Body of pancreas (tissue), 4 donors: ENCODE data around the gene RNF151.

Experiments used
- POLR2A ChIP-seq, 3 donors: fragments of 450-650 bp; IDR thresholded peaks; one replicate each; pipeline ENCODE4 v1.6.1; 2016; ENCODE audit warnings: antibody characterized with exemption in 3 of 3, mild to moderate bottlenecking in 2 of 3
- TF ChIP-seq, protein P1 (sequence below), 7 experiments: fragments of 450-650 bp in 4 of 7; fragments of 200-600 bp in 3 of 7; sonication (generic) in 3 of 7; IDR thresholded peaks; one replicate each; pipeline ENCODE4 v1.5.1; 2016 to 2019; ENCODE audit warnings: antibody characterized with exemption in 7 of 7

GRCh38 chr16:1972490-1972877, 5.8 kb downstream of the RNF151 start:
- TF ChIP-seq, protein P1, sequence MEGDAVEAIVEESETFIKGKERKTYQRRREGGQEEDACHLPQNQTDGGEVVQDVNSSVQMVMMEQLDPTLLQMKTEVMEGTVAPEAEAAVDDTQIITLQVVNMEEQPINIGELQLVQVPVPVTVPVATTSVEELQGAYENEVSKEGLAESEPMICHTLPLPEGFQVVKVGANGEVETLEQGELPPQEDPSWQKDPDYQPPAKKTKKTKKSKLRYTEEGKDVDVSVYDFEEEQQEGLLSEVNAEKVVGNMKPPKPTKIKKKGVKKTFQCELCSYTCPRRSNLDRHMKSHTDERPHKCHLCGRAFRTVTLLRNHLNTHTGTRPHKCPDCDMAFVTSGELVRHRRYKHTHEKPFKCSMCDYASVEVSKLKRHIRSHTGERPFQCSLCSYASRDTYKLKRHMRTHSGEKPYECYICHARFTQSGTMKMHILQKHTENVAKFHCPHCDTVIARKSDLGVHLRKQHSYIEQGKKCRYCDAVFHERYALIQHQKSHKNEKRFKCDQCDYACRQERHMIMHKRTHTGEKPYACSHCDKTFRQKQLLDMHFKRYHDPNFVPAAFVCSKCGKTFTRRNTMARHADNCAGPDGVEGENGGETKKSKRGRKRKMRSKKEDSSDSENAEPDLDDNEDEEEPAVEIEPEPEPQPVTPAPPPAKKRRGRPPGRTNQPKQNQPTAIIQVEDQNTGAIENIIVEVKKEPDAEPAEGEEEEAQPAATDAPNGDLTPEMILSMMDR (IDR thresholded peaks at IDR 0.05), result no peak
- no peak for TF ChIP-seq POLR2A (IDR thresholded peaks at IDR 0.05)
